HG03025 (cell line): ENCODE measurements around the gene DCAF17.
"Not testable (repeated sequence)": the region's sequence is repeated elsewhere in the genome, so short reads cannot be mapped to it uniquely, and the experiment has no call there.

ENCODE experiments used
- ATAC-seq: cut with Tn5 transposase; IDR thresholded peaks from one replicate; pipeline ENCODE4 v1.9.1; 2021; ENCODE audit warnings: mild to moderate bottlenecking, moderate library complexity; ENCODE audit not compliant: unreplicated experiment, low FRiP score

Gene DCAF17

GRCh38 chr2:171509945-171510731, 76.1 kb downstream of the DCAF17 start:
- no peak for ATAC-seq

- no peak for ATAC-seq
These were observed 78.0 kb downstream of the DCAF17 start for GRCh38 chr2:171512014-171512413.

GRCh38 chr2:171512683-171513195, 78.7 kb downstream of the DCAF17 start:
- ATAC-seq: no peak

GRCh38 chr2:171513719-171514160, 79.7 kb downstream of the DCAF17 start:
- ATAC-seq: no peak

- ATAC-seq: no peak
These were observed 81.0 kb downstream of the DCAF17 start for GRCh38 chr2:171514908-171515582.

GRCh38 chr2:171515672-171516298, 81.8 kb downstream of the DCAF17 start:
- no peak for ATAC-seq

- no peak for ATAC-seq
These were observed 82.8 kb downstream of the DCAF17 start for GRCh38 chr2:171516793-171517192.

- no peak for ATAC-seq
These were observed 86.4 kb downstream of the DCAF17 start for GRCh38 chr2:171520471-171520870.

- no peak for ATAC-seq
These were observed 87.5 kb downstream of the DCAF17 start for GRCh38 chr2:171521361-171522051.

- ATAC-seq: peak; percentile 56
These were observed 88.2 kb downstream of the DCAF17 start, which contains the start of gene CYBRD1 for GRCh38 chr2:171522052-171522787. Gene CYBRD1, plus strand, starts transcription at chr2:171522474. Its CDS starts 72 bp downstream, at chr2:171522546.

GRCh38 chr2:171522788-171523087, 88.7 kb downstream of the DCAF17 start:
- ATAC-seq: peak; percentile 44

- ATAC-seq: peak; percentile 36
These were observed 89.3 kb downstream of the DCAF17 start for GRCh38 chr2:171523088-171524017.

- ATAC-seq: no peak
These were observed 90.0 kb downstream of the DCAF17 start for GRCh38 chr2:171524018-171524401.

GRCh38 chr2:171529914-171530313, 95.9 kb downstream of the DCAF17 start:
- ATAC-seq: no peak

- ATAC-seq: no peak
These were observed 96.4 kb downstream of the DCAF17 start for GRCh38 chr2:171530378-171530777.

GRCh38 chr2:171530859-171531258, 96.8 kb downstream of the DCAF17 start:
- ATAC-seq: not testable (repeated sequence)

- no peak for ATAC-seq
These were observed 97.3 kb downstream of the DCAF17 start for GRCh38 chr2:171531291-171531690.

- no peak for ATAC-seq
These were observed 97.9 kb downstream of the DCAF17 start for GRCh38 chr2:171531836-171532450.

- no peak for ATAC-seq
These were observed 99.3 kb downstream of the DCAF17 start for GRCh38 chr2:171533331-171533730.
